IPS DF 19.7 (cell line): Measurements from ENCODE around the gene KRTAP10-9.
"Not testable (repeated sequence)": the region's sequence is repeated elsewhere in the genome, so short reads cannot be mapped to it uniquely, and the experiment has no call there.

Experiments used
- DNase-seq: peaks from one replicate; pipeline ENCODE4 v3.0.0-alpha.2; 2013; ENCODE audit warnings: low read depth, low spot score

The KRTAP10-9 gene

GRCh38 chr21:44595524-44595923 lies 31.4 kb upstream of the KRTAP10-9 start:
- no peak for DNase-seq

- DNase-seq, result no peak
These were observed 30.7 kb upstream of the KRTAP10-9 start for GRCh38 chr21:44596068-44596725.

DNA sequence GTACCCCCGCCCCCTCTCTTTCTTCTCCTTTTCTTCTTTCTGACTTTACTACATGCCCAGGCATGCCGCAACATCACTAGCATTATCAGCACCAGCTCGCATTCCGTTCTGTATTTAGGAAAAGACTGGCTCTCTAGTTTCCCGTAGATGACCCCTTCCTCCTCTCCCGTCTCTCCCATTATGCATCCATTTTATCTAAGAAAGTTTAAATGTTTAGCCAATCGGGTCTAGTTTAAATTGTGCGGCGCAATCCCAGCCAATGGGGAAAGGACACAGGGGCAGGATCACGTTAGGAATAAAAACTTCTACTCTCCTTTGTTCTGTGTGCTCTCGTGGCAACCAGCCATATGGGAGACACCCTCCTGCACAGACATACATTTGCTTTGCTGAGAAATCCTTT lies 28.8 kb upstream of the KRTAP10-9 start:
- DNase-seq, result no peak

DNA sequence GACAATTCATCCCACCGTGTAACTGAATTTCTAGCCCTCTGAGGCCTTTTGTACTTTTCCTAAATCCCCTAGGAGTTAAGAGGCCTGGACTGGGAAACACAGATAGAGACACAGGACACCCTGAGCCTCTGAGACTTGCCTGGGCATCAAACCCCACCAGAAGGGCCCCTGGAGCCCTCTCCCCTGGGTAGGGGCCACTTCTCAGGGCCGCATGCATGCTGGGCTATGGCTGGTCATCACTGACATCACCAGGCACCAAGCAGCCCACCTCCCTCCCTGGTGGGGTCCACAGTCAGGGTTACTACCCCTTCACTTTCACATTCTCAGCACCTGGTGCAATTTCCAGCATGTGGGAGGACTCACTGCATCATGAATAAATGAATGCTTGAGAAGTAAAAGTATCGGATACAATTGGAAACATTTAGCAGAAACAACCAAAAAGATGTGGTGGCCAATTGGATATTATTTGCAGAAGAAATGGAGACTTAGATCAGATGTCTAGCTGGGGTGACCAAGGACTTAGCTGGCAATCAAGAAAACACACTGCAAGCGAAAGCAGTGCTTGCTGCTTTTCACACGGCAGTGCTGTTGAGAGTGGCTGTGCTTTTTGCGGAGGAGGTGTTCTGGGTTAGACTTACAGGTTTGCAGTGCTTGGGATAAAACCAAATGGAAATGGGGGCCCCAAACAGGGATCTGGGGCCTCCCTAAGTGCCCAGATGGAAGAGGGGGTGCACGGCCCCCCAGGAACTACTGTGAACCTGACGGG lies 27.4 kb upstream of the KRTAP10-9 start:
- no peak for DNase-seq

- DNase-seq, result not testable (repeated sequence)
These were observed 26.5 kb upstream of the KRTAP10-9 start, which contains the start of gene KRTAP10-7 for GRCh38 chr21:44600118-44600978. Gene KRTAP10-7, plus strand, starts transcription at chr21:44600597. Its CDS starts 25 bp downstream, at chr21:44600622.

- not testable (repeated sequence) for DNase-seq
These were observed 25.8 kb upstream of the KRTAP10-9 start for GRCh38 chr21:44601091-44601490.

- no peak for DNase-seq
These were observed 25.1 kb upstream of the KRTAP10-9 start for GRCh38 chr21:44601596-44602462.

GRCh38 chr21:44602463-44602850 lies 24.4 kb upstream of the KRTAP10-9 start:
- DNase-seq, result no peak

DNA sequence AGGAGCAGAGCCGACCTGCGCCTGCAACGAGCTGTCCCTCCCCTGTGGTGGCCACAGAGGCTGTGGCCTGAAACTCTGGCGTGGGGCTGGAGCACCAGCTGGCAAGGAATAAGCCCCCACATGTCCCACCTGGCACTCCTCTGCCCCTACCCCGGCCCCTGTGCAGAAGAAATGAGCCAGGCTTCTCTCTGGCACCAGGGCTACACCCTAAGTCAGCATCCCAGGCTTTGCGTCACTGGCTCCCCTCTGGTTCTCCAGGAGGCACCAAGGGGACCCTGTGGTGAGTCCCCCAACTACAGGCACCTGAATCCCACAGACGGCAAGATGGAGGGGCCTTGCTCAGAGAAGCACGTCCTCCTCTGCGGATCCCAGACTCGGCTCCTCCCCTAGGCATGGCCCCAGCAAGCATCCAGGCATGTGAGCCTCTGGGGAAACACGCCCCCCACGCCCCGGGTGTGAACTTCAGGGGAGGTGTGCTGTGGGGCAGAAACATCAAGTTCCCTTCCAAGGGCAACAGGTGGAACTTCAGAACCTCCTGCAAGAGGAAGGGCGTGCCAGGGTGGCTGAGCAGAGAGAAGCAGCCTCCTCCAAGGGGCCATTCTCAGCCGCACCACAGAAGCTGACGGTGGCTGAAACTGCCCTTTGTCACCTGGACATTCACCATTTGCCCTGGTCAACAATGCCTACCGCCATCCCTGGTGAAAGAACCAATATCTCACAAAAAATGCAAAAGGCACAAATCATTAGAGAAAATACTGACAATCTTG lies 23.6 kb upstream of the KRTAP10-9 start:
- DNase-seq, result no peak

DNA sequence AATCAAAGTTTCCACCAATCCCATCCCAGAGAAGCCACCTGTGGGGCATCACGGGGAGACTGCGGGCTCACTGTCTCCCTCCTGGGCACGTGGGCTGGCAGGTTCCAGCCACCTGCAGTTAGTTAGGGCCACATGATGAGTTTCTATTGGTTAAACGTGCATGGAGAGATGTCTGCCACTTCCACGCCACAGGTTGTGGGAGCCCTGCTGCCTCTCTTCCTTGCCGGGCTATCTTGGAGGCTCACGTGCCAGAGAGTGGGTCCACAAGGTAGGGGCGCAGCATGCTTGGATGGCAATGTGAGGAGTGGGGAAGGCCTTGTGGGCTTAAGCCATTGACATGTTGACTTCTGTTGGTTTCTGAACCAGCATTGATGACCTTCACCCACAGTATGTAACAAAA lies 23.0 kb upstream of the KRTAP10-9 start:
- no peak for DNase-seq

DNA sequence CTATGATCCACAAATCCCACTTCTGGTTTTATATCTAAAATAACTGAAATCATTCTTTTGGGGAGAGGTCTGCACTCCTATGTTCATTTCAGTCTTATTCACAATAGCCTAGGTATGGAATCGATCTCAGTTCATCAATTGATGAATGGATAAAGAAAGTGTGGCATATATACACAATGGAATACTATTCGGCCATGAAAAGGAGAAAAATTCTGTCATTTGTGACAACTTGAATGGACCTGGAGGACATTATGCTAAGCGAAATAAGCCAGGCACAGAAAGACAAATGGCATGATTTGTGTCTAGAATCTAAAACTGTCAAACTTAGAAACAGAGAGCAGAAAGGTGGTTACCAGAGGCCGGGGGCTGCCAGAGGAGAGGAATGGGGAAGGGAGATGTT lies 20.4 kb upstream of the KRTAP10-9 start:
- no peak for DNase-seq

- DNase-seq, result no peak
These were observed 17.7 kb upstream of the KRTAP10-9 start for GRCh38 chr21:44609193-44609592.

- not testable (repeated sequence) for DNase-seq
These were observed 16.6 kb upstream of the KRTAP10-9 start for GRCh38 chr21:44610157-44610843.

DNA sequence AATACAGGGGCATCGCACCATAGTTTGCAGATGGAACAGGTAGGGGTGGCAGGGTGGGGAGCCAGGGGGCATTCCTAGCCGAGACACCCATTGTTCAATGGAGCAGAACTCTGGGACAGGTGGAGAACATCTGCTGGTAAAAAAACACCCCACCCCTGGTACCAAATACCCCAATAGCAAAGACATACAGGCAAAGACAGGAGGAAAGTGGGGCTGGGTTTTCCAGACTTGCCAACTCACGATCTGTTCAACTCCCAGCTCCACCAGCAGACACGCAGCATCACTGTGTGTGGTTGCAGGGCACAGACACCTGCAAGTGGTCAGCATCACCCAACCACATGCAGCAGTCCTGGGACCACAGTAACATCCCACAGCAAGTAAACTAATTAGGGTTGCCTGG lies 15.3 kb upstream of the KRTAP10-9 start:
- DNase-seq, result no peak

- DNase-seq, result no peak
These were observed 14.8 kb upstream of the KRTAP10-9 start, which contains the start of gene KRTAP10-8 for GRCh38 chr21:44612029-44612486. Gene KRTAP10-8, plus strand, starts transcription at chr21:44612079. Its CDS starts 22 bp downstream, at chr21:44612101.

DNA sequence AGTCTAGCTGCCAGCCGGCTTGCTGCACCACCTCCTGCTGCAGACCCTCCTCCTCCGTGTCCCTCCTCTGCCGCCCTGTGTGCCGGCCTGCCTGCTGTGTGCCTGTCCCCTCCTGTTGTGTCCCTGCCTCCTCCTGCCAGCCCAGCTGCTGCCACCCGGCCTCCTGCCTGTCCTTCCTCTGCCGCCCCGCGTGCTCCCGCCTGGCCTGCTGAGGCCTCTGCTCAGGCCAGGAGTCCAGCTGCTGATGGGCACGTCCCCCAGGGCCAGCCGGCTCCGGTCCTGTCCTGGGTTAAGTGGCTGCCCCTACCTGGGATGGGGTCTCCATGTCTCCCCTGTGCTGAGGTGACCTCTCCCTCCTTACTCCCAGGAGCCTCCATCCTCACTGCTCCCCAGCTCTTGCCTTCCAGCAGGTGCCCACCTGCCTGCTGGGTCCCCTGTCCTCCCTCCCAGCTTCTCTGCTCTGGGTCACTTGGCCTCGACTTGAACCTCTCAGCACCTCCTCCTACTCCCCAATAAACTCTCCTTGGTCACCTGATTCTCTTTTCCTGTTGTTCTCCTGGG lies 14.1 kb upstream of the KRTAP10-9 start:
- DNase-seq, result no peak

- no peak for DNase-seq
These were observed 13.3 kb upstream of the KRTAP10-9 start for GRCh38 chr21:44613386-44614155.

- no peak for DNase-seq
These were observed 12.7 kb upstream of the KRTAP10-9 start for GRCh38 chr21:44614161-44614631.
